ENCODE measurements around the gene IER5L.

The IER5L gene

GRCh38 chr9:129182122-129182521, 4.1 kb upstream of the IER5L start:
- DNase-seq, result no peak

GRCh38 chr9:129181246-129181645, 3.2 kb upstream of the IER5L start:
- no peak for DNase-seq

- no peak for DNase-seq
Observed at GRCh38 chr9:129178568-129179382, 714 bp upstream of the IER5L start.

GRCh38 chr9:129177443-129177790, 644 bp downstream of the IER5L start:
- peak in 5 of 56 donors; percentile 44 to 63 (median 61) for DNase-seq

- DNase-seq, result peak in 13 of 56 donors; percentile 21 to 57 (median 39)
Observed at GRCh38 chr9:129176701-129177442, 1.2 kb downstream of the IER5L start.

GRCh38 chr9:129175825-129176633, 2.0 kb downstream of the IER5L start:
- DNase-seq, result peak in 45 of 56 donors; percentile 22 to 76 (median 54)

GRCh38 chr9:129175515-129175824, 2.6 kb downstream of the IER5L start:
- no peak for DNase-seq

- DNase-seq, result peak in 46 of 56 donors; percentile 26 to 77 (median 53)
Observed at GRCh38 chr9:129174724-129175514, 3.1 kb downstream of the IER5L start.

- DNase-seq, result peak in 55 of 56 donors; percentile 21 to 89 (median 73)
Observed at GRCh38 chr9:129174102-129174723, 3.8 kb downstream of the IER5L start.

GRCh38 chr9:129173296-129174101, 4.6 kb downstream of the IER5L start:
- no peak for DNase-seq

- peak in 31 of 56 donors; percentile 7 to 74 (median 33) for DNase-seq
Observed at GRCh38 chr9:129172816-129173215, 5.2 kb downstream of the IER5L start.

- no peak for DNase-seq
Observed at GRCh38 chr9:129171993-129172751, 5.9 kb downstream of the IER5L start.

GRCh38 chr9:129170229-129170628, 7.8 kb downstream of the IER5L start:
- no peak for DNase-seq

- peak in 8 of 56 donors; percentile 5 to 44 (median 14) for DNase-seq
Observed at GRCh38 chr9:129166623-129167557, 11.2 kb downstream of the IER5L start.

GRCh38 chr9:129165198-129165597, 12.9 kb downstream of the IER5L start:
- no peak for DNase-seq

- no peak for DNase-seq
Observed at GRCh38 chr9:129164246-129164930, 13.7 kb downstream of the IER5L start.

GRCh38 chr9:129163753-129164152, 14.3 kb downstream of the IER5L start:
- DNase-seq, result no peak

All from amygdala (tissue), 56 donors.